ENCODE measurements around the gene PSEN2. TPM values are rescaled to one million over a fixed set of nuclear protein-coding genes. Genes with fewer than 3 reads are reported as not detected.

Gene PSEN2
- total RNA-seq, 1 experiment from 2014 or later: 17.4 TPM

DNA sequence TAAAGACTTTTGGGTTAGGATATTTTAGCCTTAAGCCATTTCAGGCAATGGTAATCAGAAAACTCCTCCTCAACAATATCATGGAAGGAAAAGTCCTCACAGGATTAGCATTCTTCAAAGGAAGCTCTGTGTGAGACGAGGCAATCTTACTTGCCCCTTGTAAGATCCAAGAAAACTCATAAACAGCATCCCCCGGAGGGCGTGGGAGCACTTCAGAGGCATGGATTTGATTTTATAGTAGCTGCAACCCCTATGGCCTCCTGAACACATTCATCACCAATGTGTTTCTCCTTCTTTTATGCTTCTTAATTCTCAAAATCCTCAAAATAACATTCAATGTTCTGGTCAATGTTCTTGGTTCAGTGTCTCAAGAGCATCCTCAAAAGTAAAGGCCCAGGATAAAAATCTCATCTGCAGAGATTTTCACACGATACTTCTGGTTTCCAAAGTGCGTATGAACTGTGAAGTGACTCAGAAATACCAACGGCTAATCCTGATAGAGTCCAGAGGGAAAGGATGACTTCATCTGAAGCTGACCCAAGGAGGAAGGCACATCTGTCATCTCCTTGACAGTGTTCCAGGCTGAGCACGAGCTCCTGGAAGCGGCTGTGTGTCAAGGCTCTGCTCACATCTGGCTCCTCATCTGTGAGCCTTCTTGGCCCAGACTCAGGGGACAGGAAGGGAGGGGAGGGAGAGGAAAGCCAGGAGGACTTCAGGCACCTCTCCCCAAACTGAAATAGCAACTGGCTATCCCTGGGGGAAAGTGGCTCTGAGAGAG, 49.3 kb upstream of the PSEN2 start:
- DNase-seq: no peak
- Histone ChIP-seq H2BK5ac (ENCODE audit: insufficient read length, low read length) (no peak overlapping the region), H3K27ac (ENCODE audit: insufficient read length, low read depth, low read length) (no peak overlapping the region), H3K4ac (ENCODE audit: low read depth, low read length) (no peak overlapping the region), H3K9me3 (ENCODE audit: control insufficient read depth, low read depth, low read length) (no peaks in the 10 kb centered on the region), H2BK20ac (ENCODE audit: low read depth, low read length, poor library complexity, severe bottlenecking) (no peak overlapping the region), H2BK15ac (ENCODE audit: low read depth, low read length) (no peak overlapping the region), H3K4me2 (ENCODE audit: insufficient read depth, insufficient read length, low read length) (no peak overlapping the region), H2AFZ (ENCODE audit: low read length) (no peak overlapping the region), H4K20me1 (ENCODE audit: control insufficient read depth, insufficient read depth, insufficient read length) (no peaks in the 10 kb centered on the region), H4K8ac (replicated peaks; ENCODE audit: insufficient read length, low read depth, low read length) (no peak overlapping the region), H3K27me3 (ENCODE audit: insufficient read depth, low read length) (no peaks in the 10 kb centered on the region), H2BK12ac (ENCODE audit: insufficient read length, low read depth, low read length) (no peak overlapping the region), H3K23ac (ENCODE audit: insufficient read length, low read depth, low read length) (no peak overlapping the region), H3K56ac (ENCODE audit: insufficient read length, low read depth, low read length) (no peak overlapping the region), H2BK120ac (ENCODE audit: low read depth, low read length, poor library complexity, severe bottlenecking) (no peak overlapping the region), H3K14ac (ENCODE audit: insufficient read depth, low read length) (no peak overlapping the region), H3K79me1 (ENCODE audit: insufficient read depth, low read depth, low read length, poor library complexity, severe bottlenecking) (no peaks in the 10 kb centered on the region), H4K91ac (ENCODE audit: insufficient read length, low read depth, low read length) (no peak overlapping the region), H3K23me2 (ENCODE audit: insufficient read length, low read depth, low read length, poor library complexity, severe bottlenecking) (no peaks in the 10 kb centered on the region), H3K4me1 (ENCODE audit: insufficient read depth, low read length) (no peaks in the 10 kb centered on the region), H3K79me2 (ENCODE audit: insufficient read depth, low read length) (no peaks in the 10 kb centered on the region), H3T11ph (ENCODE audit: low read length) (no peak overlapping the region), H2AK5ac (ENCODE audit: insufficient read length, low read length) (no peak overlapping the region), H3K18ac (ENCODE audit: insufficient read length, low read depth, low read length) (no peak overlapping the region), H3K9ac (ENCODE audit: extremely low read depth, insufficient read length, low read length) (no peak overlapping the region), H4K5ac (ENCODE audit: insufficient read length, low read depth, low read length) (no peak overlapping the region)
- no CpG with 5 or more reads among the region's 8 CpGs for WGBS (ENCODE audit: extremely low coverage, insufficient read length, low lambda C conversion rate)
- H3K4me3 Mint-ChIP-seq: no peak overlapping the region
- TF ChIP-seq, protein P1, sequence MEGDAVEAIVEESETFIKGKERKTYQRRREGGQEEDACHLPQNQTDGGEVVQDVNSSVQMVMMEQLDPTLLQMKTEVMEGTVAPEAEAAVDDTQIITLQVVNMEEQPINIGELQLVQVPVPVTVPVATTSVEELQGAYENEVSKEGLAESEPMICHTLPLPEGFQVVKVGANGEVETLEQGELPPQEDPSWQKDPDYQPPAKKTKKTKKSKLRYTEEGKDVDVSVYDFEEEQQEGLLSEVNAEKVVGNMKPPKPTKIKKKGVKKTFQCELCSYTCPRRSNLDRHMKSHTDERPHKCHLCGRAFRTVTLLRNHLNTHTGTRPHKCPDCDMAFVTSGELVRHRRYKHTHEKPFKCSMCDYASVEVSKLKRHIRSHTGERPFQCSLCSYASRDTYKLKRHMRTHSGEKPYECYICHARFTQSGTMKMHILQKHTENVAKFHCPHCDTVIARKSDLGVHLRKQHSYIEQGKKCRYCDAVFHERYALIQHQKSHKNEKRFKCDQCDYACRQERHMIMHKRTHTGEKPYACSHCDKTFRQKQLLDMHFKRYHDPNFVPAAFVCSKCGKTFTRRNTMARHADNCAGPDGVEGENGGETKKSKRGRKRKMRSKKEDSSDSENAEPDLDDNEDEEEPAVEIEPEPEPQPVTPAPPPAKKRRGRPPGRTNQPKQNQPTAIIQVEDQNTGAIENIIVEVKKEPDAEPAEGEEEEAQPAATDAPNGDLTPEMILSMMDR (conservative IDR thresholded peaks at IDR 0.05): no peak
- H3K36me3 Mint-ChIP-seq (ENCODE audit: insufficient read depth in 1 of 3, low read depth in 3 of 3): 0 out of 7 replicates have a peak, but pooled peaks cover 0 to 3% (median 0%) of the 10 kb centered on the region in 3 experiments
- peaks cover 0 to 10% of the 10 kb centered on the region in 2 experiments; a peak in 2 of 4 replicates for H3K4me1 Mint-ChIP-seq
- H3K27ac Mint-ChIP-seq: no peak overlapping the region
- H3K9me3 Mint-ChIP-seq: peaks cover 4 to 6% of the 10 kb centered on the region in 2 experiments; a peak in 4 of 5 replicates
- H3K27me3 Mint-ChIP-seq (ENCODE audit: low read depth): peaks cover 9% of the 10 kb centered on the region
